Activated T-helper 2 cell treated with anti-CD3 and anti-CD28 coated beads, Interferon-gamma antibody, Interleukin-2, Interleukin-4, amounts not matched to agents 10 μg/mL and 5 μg/mL and 100 μg/mL, durations not matched to agents 14 hours and 24 hours and 36 hours (primary cell): ENCODE measurements around the gene SMNDC1. TPM values are rescaled to one million over a fixed set of nuclear protein-coding genes. Genes with fewer than 3 reads are reported as not detected.
A peak's percentile ranks its signal among the peaks of the same experiment; 100 is the strongest.
"Not testable (repeated sequence)": the region's sequence is repeated elsewhere in the genome, so short reads cannot be mapped to it uniquely, and the experiment has no call there.

Experiments used
- DNase-seq: peaks from one replicate; pipeline ENCODE4 v3.0.0; 2021; ENCODE audit warnings: low spot score
- H3K27ac Mint-ChIP-seq: one replicate; pipeline ENCODE4 v1.8.0; 2021; ENCODE audit warnings: mixed read lengths
- H3K27me3 Mint-ChIP-seq: one replicate; pipeline ENCODE4 v1.8.0; 2021; ENCODE audit warnings: low read depth, mixed read lengths
- H3K36me3 Mint-ChIP-seq: one replicate; pipeline ENCODE4 v1.8.0; 2021; ENCODE audit warnings: low read depth, mixed read lengths
- H3K4me1 Mint-ChIP-seq: one replicate; pipeline ENCODE4 v1.8.0; 2021; ENCODE audit warnings: low read depth, mixed read lengths
- H3K4me3 Mint-ChIP-seq: one replicate; pipeline ENCODE4 v1.8.0; 2021; ENCODE audit warnings: low read depth, mild to moderate bottlenecking, moderate library complexity, mixed read lengths
- H3K9me3 Mint-ChIP-seq: one replicate; pipeline ENCODE4 v1.8.0; 2021; ENCODE audit warnings: mixed read lengths
- intact Hi-C: fragments of 100-400 bp; cut with micrococcal nuclease; formaldehyde crosslinking; loops from one replicate; pipeline ENCODE4 v1.15.1; 2023
- total RNA-seq: library from RNA; stranded (reverse); gene quantifications from 2 replicates; pipeline ENCODE4 v1.2.3, GENCODE V29; 2022

Gene SMNDC1
- total RNA-seq, 1 donor from 2014 or later, result 43.1 TPM

DNA sequence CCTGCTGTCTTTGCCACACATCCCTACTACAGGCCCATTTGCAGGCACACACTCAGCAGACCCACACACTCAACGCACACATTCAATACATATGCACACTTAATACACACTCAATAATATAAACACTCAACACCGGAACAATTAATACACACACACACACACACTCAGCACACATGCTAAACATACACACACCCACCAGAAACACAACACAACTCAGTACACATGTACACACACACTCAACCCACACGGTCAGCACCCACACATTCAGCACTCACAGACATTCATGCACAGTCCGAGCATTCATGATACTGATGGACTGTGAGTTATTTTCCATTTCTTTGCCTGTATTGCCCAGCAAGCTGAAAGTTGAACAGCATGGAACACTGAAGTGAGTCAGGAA lies 35.4 kb upstream of the SMNDC1 start:
- DNase-seq, result no peak
- no peaks in the 10 kb centered on the region for H3K9me3 Mint-ChIP-seq
- intact Hi-C loops, result no loop called here
- H3K27me3 Mint-ChIP-seq, result peaks cover 5% of the 10 kb centered on the region
- H3K36me3 Mint-ChIP-seq, result no peaks in the 10 kb centered on the region
- no peak overlapping the region for H3K4me3 Mint-ChIP-seq
- H3K27ac Mint-ChIP-seq, result no peak overlapping the region
- H3K4me1 Mint-ChIP-seq, result peaks cover 27% of the 10 kb centered on the region

- no peaks in the 10 kb centered on the region for H3K27me3 Mint-ChIP-seq
- no peak overlapping the region for H3K4me3 Mint-ChIP-seq
- no peaks in the 10 kb centered on the region for H3K36me3 Mint-ChIP-seq
- peaks cover 29% of the 10 kb centered on the region for H3K4me1 Mint-ChIP-seq
- no peak for DNase-seq
- intact Hi-C loops, result no loop called here
- no peak overlapping the region for H3K27ac Mint-ChIP-seq
- H3K9me3 Mint-ChIP-seq, result no peaks in the 10 kb centered on the region
Observed at GRCh38 chr10:110337906-110338305, 33.2 kb upstream of the SMNDC1 start.

- peaks cover 29% of the 10 kb centered on the region for H3K4me1 Mint-ChIP-seq
- no peaks in the 10 kb centered on the region for H3K36me3 Mint-ChIP-seq
- H3K27ac Mint-ChIP-seq, result no peak overlapping the region
- intact Hi-C loops, result no loop called here
- no peak overlapping the region for H3K4me3 Mint-ChIP-seq
- H3K27me3 Mint-ChIP-seq, result no peaks in the 10 kb centered on the region
- H3K9me3 Mint-ChIP-seq, result peaks cover 3% of the 10 kb centered on the region
- no peak for DNase-seq
Observed at GRCh38 chr10:110337401-110337800, 32.7 kb upstream of the SMNDC1 start.

DNA sequence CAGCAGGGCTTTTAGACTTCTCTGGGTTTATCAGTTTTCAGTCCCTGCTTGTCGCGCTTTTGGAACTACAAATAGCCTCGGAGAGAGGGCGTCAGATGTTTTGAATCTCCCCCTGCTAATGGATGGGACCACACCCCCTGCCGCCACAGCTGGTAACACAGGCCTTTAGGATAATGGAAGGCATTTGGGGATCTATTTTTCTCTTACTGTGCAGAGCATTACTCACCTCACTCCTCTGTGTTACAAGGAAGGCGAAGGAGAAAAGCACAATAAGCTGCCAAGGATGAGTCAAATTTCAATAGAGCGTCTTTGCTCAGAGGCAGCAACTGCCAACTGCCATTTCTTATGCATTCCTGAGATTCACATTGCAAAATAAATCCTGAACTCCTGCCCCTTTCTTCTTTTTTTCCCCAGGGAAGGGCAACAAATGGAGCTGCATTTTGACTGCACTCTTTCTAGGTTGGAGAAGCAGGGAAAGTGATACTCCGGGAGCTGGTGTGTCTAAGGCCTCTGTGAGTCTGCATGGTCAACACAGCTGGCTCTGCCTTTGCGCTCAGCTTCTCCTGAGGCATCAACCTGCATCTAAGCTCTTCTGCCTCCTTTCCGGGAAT lies 31.5 kb upstream of the SMNDC1 start:
- Mint-ChIP-seq H3K27ac (peak overlapping the region; percentile 53), H3K9me3 (peaks cover 4% of the 10 kb centered on the region), H3K4me1 (peaks cover 29% of the 10 kb centered on the region), H3K36me3 (no peaks in the 10 kb centered on the region), H3K27me3 (no peaks in the 10 kb centered on the region), H3K4me3 (no peak overlapping the region)
- intact Hi-C loops, result no loop called here
- DNase-seq, result no peak

DNA sequence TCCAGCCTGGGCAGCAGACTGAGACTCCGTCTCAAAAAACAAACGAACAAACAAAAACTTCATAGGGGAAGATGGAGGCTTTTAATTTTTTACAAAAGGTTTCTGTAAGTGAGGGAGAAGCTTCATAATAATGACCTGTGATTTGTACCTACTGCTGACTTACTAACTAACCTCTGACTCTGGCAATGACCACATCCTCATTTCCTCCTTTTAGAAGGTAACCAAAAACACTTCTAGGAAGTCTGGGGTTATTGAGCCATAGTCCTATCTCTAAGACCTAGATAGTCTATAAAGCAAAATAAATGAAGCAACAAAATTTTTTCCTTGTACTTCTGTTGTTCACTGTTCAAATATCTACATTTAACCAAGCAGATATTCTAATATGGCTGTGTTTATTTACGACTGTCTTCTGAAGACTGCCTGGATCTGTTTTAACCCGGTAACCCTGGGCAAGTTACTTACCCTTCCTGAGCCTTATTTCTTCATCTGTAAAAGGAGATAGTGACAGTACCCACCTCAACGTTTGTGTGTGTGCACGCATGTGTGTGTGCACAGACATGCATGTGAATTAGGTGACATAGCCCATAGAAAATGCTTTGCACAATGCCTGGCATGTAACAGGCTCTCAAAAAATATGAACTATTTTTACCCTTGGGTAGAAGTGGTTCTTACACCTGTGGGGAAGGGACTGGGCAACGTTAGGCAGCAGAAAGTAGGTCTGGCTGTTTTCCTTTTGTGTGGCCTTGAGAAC lies 30.8 kb upstream of the SMNDC1 start:
- DNase-seq, result no peak
- Mint-ChIP-seq H3K9me3 (peaks cover 10% of the 10 kb centered on the region), H3K4me1 (peaks cover 26% of the 10 kb centered on the region), H3K4me3 (no peak overlapping the region), H3K27ac (peak overlapping the region; percentile 56), H3K36me3 (peaks cover 5% of the 10 kb centered on the region), H3K27me3 (no peaks in the 10 kb centered on the region)
- intact Hi-C loops, result loop anchor here (1.0 kb wide), 1 partner anchor 9 kb away; no protein-coding TSS in a partner anchor

- intact Hi-C loops, result no loop called here
- Mint-ChIP-seq H3K27me3 (no peaks in the 10 kb centered on the region), H3K9me3 (peaks cover 22% of the 10 kb centered on the region), H3K27ac (peak overlapping the region; percentile 55), H3K36me3 (peaks cover 16% of the 10 kb centered on the region), H3K4me3 (no peak overlapping the region), H3K4me1 (peaks cover 26% of the 10 kb centered on the region)
- DNase-seq, result no peak
Observed at GRCh38 chr10:110334061-110334656, 29.4 kb upstream of the SMNDC1 start.

GRCh38 chr10:110331226-110331795 lies 26.6 kb upstream of the SMNDC1 start:
- H3K9me3 Mint-ChIP-seq, result peaks cover 27% of the 10 kb centered on the region
- H3K36me3 Mint-ChIP-seq, result peaks cover 16% of the 10 kb centered on the region
- intact Hi-C loops, H3K27ac Mint-ChIP-seq, H3K4me3 Mint-ChIP-seq, H3K27me3 Mint-ChIP-seq, DNase-seq: not testable (repeated sequence)
- H3K4me1 Mint-ChIP-seq, result peaks cover 29% of the 10 kb centered on the region

GRCh38 chr10:110330675-110331074 lies 26.0 kb upstream of the SMNDC1 start:
- peaks cover 27% of the 10 kb centered on the region for H3K9me3 Mint-ChIP-seq
- H3K4me1 Mint-ChIP-seq, result peaks cover 28% of the 10 kb centered on the region
- no peaks in the 10 kb centered on the region for H3K27me3 Mint-ChIP-seq
- H3K4me3 Mint-ChIP-seq, result no peak overlapping the region
- DNase-seq, result no peak
- intact Hi-C loops, result no loop called here
- H3K27ac Mint-ChIP-seq, result no peak overlapping the region
- H3K36me3 Mint-ChIP-seq, result peaks cover 16% of the 10 kb centered on the region

- intact Hi-C loops, result no loop called here
- Mint-ChIP-seq H3K36me3 (peaks cover 20% of the 10 kb centered on the region), H3K9me3 (peaks cover 28% of the 10 kb centered on the region), H3K27me3 (no peaks in the 10 kb centered on the region), H3K27ac (no peak overlapping the region), H3K4me3 (no peak overlapping the region), H3K4me1 (peaks cover 43% of the 10 kb centered on the region)
- no peak for DNase-seq
Observed at GRCh38 chr10:110327262-110327914, 22.7 kb upstream of the SMNDC1 start.

GRCh38 chr10:110326351-110327032 lies 21.8 kb upstream of the SMNDC1 start:
- Mint-ChIP-seq H3K27ac (peak overlapping the region; percentile 12), H3K27me3 (no peaks in the 10 kb centered on the region), H3K4me1 (peaks cover 46% of the 10 kb centered on the region), H3K4me3 (no peak overlapping the region), H3K36me3 (peaks cover 24% of the 10 kb centered on the region), H3K9me3 (peaks cover 33% of the 10 kb centered on the region)
- no peak for DNase-seq
- intact Hi-C loops, result loop anchor here (1.0 kb wide), 1 partner anchor 9 kb away; no protein-coding TSS in a partner anchor

GRCh38 chr10:110324805-110325280 lies 20.1 kb upstream of the SMNDC1 start:
- Mint-ChIP-seq H3K4me1 (peaks cover 46% of the 10 kb centered on the region), H3K27ac (peak overlapping the region; percentile 82), H3K36me3 (peaks cover 14% of the 10 kb centered on the region), H3K4me3 (peak overlapping the region; percentile 4), H3K27me3 (no peaks in the 10 kb centered on the region), H3K9me3 (peaks cover 26% of the 10 kb centered on the region)
- intact Hi-C loops, result loop anchor here (1.0 to 2.0 kb wide), 4 partner anchors 14 to 101 kb away; no protein-coding TSS in a partner anchor
- DNase-seq, result no peak
